K562 (cell line): ENCODE measurements around the gene DCTN2. TPM values are rescaled to one million over a fixed set of nuclear protein-coding genes. Genes with fewer than 3 reads are reported as not detected.
A peak's percentile ranks its signal among the peaks of the same experiment; 100 is the strongest.

Experiments used
- CHD1 ChIP-seq: fragments of 200-600 bp; sonication (generic); IDR thresholded peaks from one replicate; pipeline ENCODE4 v1.6.1; 2012; ENCODE audit warnings: mild to moderate bottlenecking, moderate library complexity, low read length, inconsistent platforms
- ELF2 ChIP-seq: fragments of 250-450 bp; sonication (Bioruptor Pico); IDR thresholded peaks from 2 replicates; pipeline ENCODE4 v1.5.0; 2021; ENCODE audit warnings: mild to moderate bottlenecking
- EP400 ChIP-seq: fragments of 450-650 bp; IDR thresholded peaks from 2 replicates; pipeline ENCODE4 v1.6.1; 2017; ENCODE audit warnings: antibody characterized with exemption, mild to moderate bottlenecking, moderate library complexity
- HES1 ChIP-seq: fragments of 450-650 bp; IDR thresholded peaks from 2 replicates; pipeline ENCODE4 v1.6.1; 2016; ENCODE audit warnings: low read depth, mild to moderate bottlenecking, moderate library complexity
- JUN ChIP-seq, 2 experiments: sonication (generic) in 1 of 2; formaldehyde crosslinking in 1 of 2; IDR thresholded peaks; 2 replicates each; pipeline versions ENCODE4 v1.6.1 to v1.8.0; 2012 to 2022; ENCODE audit warnings: borderline replicate concordance in 2 of 2, mild to moderate bottlenecking in 2 of 2, improper control_type of control experiment in 1 of 2, low read depth in 1 of 2, low read length in 1 of 2, missing genetic modification reagents in 1 of 2
- MCM3 ChIP-seq: fragments of 450-650 bp; IDR thresholded peaks from 2 replicates; pipeline ENCODE4 v1.6.1; 2016
- MTF1 ChIP-seq: fragments of 250-450 bp; sonication (Bioruptor Pico); IDR thresholded peaks from 2 replicates; pipeline ENCODE4 v1.9.0; 2021; ENCODE audit warnings: moderate library complexity, mild to moderate bottlenecking, inconsistent platforms, borderline replicate concordance
- NCOA1 ChIP-seq: fragments of 450-650 bp; IDR thresholded peaks from 2 replicates; pipeline ENCODE4 v1.6.1; 2016; ENCODE audit warnings: low read depth
- NEUROD1 ChIP-seq: fragments of 150-350 bp; IDR thresholded peaks from 2 replicates; pipeline ENCODE4 v1.6.1; 2014; ENCODE audit warnings: borderline replicate concordance, low read length, low read depth; ENCODE audit not compliant: partially characterized antibody
- SP2 ChIP-seq: IDR thresholded peaks from 2 replicates; pipeline ENCODE4 v1.6.1; 2011; ENCODE audit warnings: mild to moderate bottlenecking, low read depth, low read length, moderate library complexity; ENCODE audit not compliant: poor library complexity, severe bottlenecking; ENCODE audit errors: extremely low read depth
- ZBTB40 ChIP-seq, 2 experiments: fragments of 450-650 bp in 1 of 2; sonication (generic) in 1 of 2; formaldehyde crosslinking in 1 of 2; IDR thresholded peaks; 2 replicates each; pipeline versions ENCODE4 v1.7.1 to v1.9.0; 2016 to 2022; ENCODE audit warnings: inconsistent platforms in 1 of 2, mild to moderate bottlenecking in 1 of 2, missing genetic modification reagents in 1 of 2
- polyA plus RNA-seq, 8 experiments: library from polyadenylated mRNA; depleted of rRNA in 4 of 8; stranded (reverse) in 5 of 8; unstranded in 3 of 8; fragments of >200 nt; fragmentation: Nextera tagmentation in 2 of 8; fragmentation: Illumina TruSeq in 1 of 8; extraction: Ambion mirVana in 2 of 8; extraction: Trizol in 1 of 8; gene quantifications; 2 replicates each; pipeline versions ENCODE4 v1.2.1 to v1.2.3, GENCODE V29; 2011 to 2014; ENCODE audit warnings: inconsistent platforms in 1 of 8, missing spikeins in 1 of 8
- total RNA-seq, 7 experiments: library from RNA; depleted of rRNA in 6 of 7; stranded (reverse); fragments of >200 nt in 6 of 7; fragmentation: Illumina TruSeq in 2 of 7; extraction: Trizol in 2 of 7; gene quantifications; 2 replicates each; pipeline versions ENCODE4 v1.2.1 to v1.2.3, GENCODE V29; 2011 to 2021; ENCODE audit warnings: low replicate concordance in 1 of 7
- TF ChIP-seq, protein P1 (sequence below): fragments of 450-650 bp; formaldehyde crosslinking; conservative IDR thresholded peaks from 2 replicates; pipeline ENCODE4 v1.4.0; 2022; ENCODE audit warnings: mild to moderate bottlenecking, missing genetic modification characterization
- TF ChIP-seq, protein P2 (sequence below), 2 experiments: fragments of 450-650 bp; IDR thresholded peaks; 2 replicates each; pipeline ENCODE4 v1.6.1; 2016

DCTN2 gene
- total and polyA plus RNA-seq, 9 of the 15 experiments (the other 6 are each of a cell fraction or from before 2014, with no cell fraction given) = 43.6 to 270 (median 125) TPM

GRCh38 chr12:57547288-57548012 lies 458 bp upstream of the DCTN2 start (continued):
- 0 out of 2 replicates have a peak, but pooled peaks have one; percentile 30 for TF ChIP-seq ZBTB40 (IDR thresholded peaks at IDR 0.05)
- TF ChIP-seq ZBTB40 (CRISPR knock-in tag; IDR thresholded peaks at IDR 0.05) = no peak
- TF ChIP-seq ELF2 (CRISPR knock-in tag) = peak; percentile 62; the same call in 1 of the 2 replicates
- no peak for TF ChIP-seq SP2
- no peak for TF ChIP-seq CHD1
- TF ChIP-seq MTF1 (CRISPR knock-in tag) = no peak
- peak; percentile 93 for TF ChIP-seq JUN (IDR thresholded peaks at IDR 0.05; ENCODE audit: borderline replicate concordance, low read depth, low read length)
- no peak for TF ChIP-seq JUN (CRISPR knock-in tag; IDR thresholded peaks at IDR 0.05; ENCODE audit: borderline replicate concordance)
- TF ChIP-seq, protein P1, sequence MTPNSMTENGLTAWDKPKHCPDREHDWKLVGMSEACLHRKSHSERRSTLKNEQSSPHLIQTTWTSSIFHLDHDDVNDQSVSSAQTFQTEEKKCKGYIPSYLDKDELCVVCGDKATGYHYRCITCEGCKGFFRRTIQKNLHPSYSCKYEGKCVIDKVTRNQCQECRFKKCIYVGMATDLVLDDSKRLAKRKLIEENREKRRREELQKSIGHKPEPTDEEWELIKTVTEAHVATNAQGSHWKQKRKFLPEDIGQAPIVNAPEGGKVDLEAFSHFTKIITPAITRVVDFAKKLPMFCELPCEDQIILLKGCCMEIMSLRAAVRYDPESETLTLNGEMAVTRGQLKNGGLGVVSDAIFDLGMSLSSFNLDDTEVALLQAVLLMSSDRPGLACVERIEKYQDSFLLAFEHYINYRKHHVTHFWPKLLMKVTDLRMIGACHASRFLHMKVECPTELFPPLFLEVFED = 0 out of 2 replicates have a peak, but pooled peaks have one; percentile 10
- no peak for TF ChIP-seq EP400
- TF ChIP-seq, protein P2, sequence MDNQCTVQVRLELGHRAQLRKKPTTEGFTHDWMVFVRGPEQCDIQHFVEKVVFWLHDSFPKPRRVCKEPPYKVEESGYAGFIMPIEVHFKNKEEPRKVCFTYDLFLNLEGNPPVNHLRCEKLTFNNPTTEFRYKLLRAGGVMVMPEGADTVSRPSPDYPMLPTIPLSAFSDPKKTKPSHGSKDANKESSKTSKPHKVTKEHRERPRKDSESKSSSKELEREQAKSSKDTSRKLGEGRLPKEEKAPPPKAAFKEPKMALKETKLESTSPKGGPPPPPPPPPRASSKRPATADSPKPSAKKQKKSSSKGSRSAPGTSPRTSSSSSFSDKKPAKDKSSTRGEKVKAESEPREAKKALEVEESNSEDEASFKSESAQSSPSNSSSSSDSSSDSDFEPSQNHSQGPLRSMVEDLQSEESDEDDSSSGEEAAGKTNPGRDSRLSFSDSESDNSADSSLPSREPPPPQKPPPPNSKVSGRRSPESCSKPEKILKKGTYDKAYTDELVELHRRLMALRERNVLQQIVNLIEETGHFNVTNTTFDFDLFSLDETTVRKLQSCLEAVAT (IDR thresholded peaks at IDR 0.05) = peak in 1 of 2 experiments; percentile 61; a peak in 1 of 4 replicates
- TF ChIP-seq NCOA1 = no peak; the same call in 1 of the 2 replicates
- no peak for TF ChIP-seq MCM3
- TF ChIP-seq HES1 = no peak
- no peak for TF ChIP-seq NEUROD1
- TF ChIP-seq, all 486 proteins: peak for 47
